ENCODE results near the gene FERMT3. TPM values are rescaled to one million over a fixed set of nuclear protein-coding genes. Genes with fewer than 3 reads are reported as not detected.

Gene FERMT3
- polyA plus RNA-seq, 1 of the 3 experiments (the other 2 are of a cell fraction), result 1.4 TPM

GRCh38 chr11:64235437-64236161, 29.1 kb downstream of the FERMT3 start:
- Histone ChIP-seq H2AFZ (ENCODE audit: low read depth) (no peak overlapping the region), H3K9me3 (no peaks in the 10 kb centered on the region), H3F3A (replicated peaks; ENCODE audit: insufficient read depth) (peaks cover 37% of the 10 kb centered on the region), H3K9me2 (no peaks in the 10 kb centered on the region), H4K20me1 (ENCODE audit: insufficient read depth) (no peaks in the 10 kb centered on the region), H3K4me3 (ENCODE audit: low read depth in 2 of 2, low read length in 1 of 2) (peak overlapping the region; percentile 63 to 66), H3K27me3 (ENCODE audit: insufficient read depth) (no peaks in the 10 kb centered on the region), H3K27ac (ENCODE audit: low read depth in 2 of 2, low read length in 1 of 2) (peak overlapping the region in 1 of 2 experiments; percentile 83; a peak in 1 of 4 replicates), H3K36me3 (replicated peaks in 1 of 2; ENCODE audit: control insufficient read depth in 1 of 2, insufficient read depth in 2 of 2, low read length in 1 of 2) (peaks cover 0 to 18% of the 10 kb centered on the region in 2 experiments), H3K4me1 (ENCODE audit: control insufficient read depth in 1 of 2, insufficient read depth in 2 of 2, low read depth in 1 of 2, low read length in 1 of 2) (peaks cover 16 to 47% of the 10 kb centered on the region in 2 experiments; a peak in 2 of 4 replicates), H3K9ac (peak overlapping the region; percentile 63), H3K4me2 (peak overlapping the region; percentile 89), H3K79me2 (ENCODE audit: insufficient read depth) (peaks cover 19% of the 10 kb centered on the region)
- ChIA-PET CTCF (interaction anchor here (1.1 to 1.6 kb wide), 3 partner anchors 15 to 65 kb away, joined by 4 to 6 read pairs (median 5); partner anchors contain the start of gene PLCB3), POLR2A (interaction anchor here (1.2 kb wide), 1 partner anchor 35 kb away, joined by 4 read pairs; no protein-coding TSS in a partner anchor)
- DNase-seq, result no peak
- 84% methylated on average over 12 of the region's 12 CpGs for WGBS (ENCODE audit: low lambda C conversion rate)
- no peak for TF ChIP-seq PBX3 (IDR thresholded peaks at IDR 0.05)

GRCh38 chr11:64237484-64237951, 31.0 kb downstream of the FERMT3 start:
- H3K4me1 ChIP-seq (ENCODE audit: control insufficient read depth in 1 of 2, insufficient read depth in 2 of 2, low read depth in 1 of 2, low read length in 1 of 2), result peaks cover 10 to 33% of the 10 kb centered on the region in 2 experiments; a peak in 2 of 4 replicates
- H3F3A ChIP-seq (replicated peaks; ENCODE audit: insufficient read depth), result peaks cover 31% of the 10 kb centered on the region
- peaks cover 0 to 18% of the 10 kb centered on the region in 2 experiments for H3K36me3 ChIP-seq (replicated peaks in 1 of 2; ENCODE audit: control insufficient read depth in 1 of 2, insufficient read depth in 2 of 2, low read length in 1 of 2)
- H3K9ac ChIP-seq, result no peak overlapping the region
- H3K9me3 ChIP-seq, result no peaks in the 10 kb centered on the region
- no peak overlapping the region for H3K27ac ChIP-seq (ENCODE audit: low read depth in 2 of 2, low read length in 1 of 2)
- CTCF ChIA-PET, result interaction anchor here (1.4 to 1.6 kb wide), 3 partner anchors 15 to 66 kb away, joined by 3 to 8 read pairs (median 5); partner anchors contain the start of gene PLCB3
- DNase-seq, result no peak
- peaks cover 28% of the 10 kb centered on the region for H3K79me2 ChIP-seq (ENCODE audit: insufficient read depth)
- no peak for TF ChIP-seq YY1 (IDR thresholded peaks at IDR 0.05; ENCODE audit: low read depth)
- no peak for TF ChIP-seq FOXJ3 (CRISPR knock-in tag; IDR thresholded peaks at IDR 0.05)
- no peak for TF ChIP-seq GABPA (IDR thresholded peaks at IDR 0.05; ENCODE audit: low read depth)
- TF ChIP-seq TCF12 (IDR thresholded peaks at IDR 0.05), result no peak
- no peak for TF ChIP-seq TEAD4 (IDR thresholded peaks at IDR 0.05; ENCODE audit: borderline replicate concordance, insufficient read depth)
- TF ChIP-seq TAF1 (IDR thresholded peaks at IDR 0.05; ENCODE audit: borderline replicate concordance, low read depth, low read length), result no peak
- no peak for TF ChIP-seq RXRA (IDR thresholded peaks at IDR 0.05; ENCODE audit: borderline replicate concordance, low read depth)
- TF ChIP-seq ELF1 (IDR thresholded peaks at IDR 0.05), result no peak
- TF ChIP-seq RAD21 (IDR thresholded peaks at IDR 0.05; ENCODE audit: low read length), result no peak
- TF ChIP-seq FOXM1 (IDR thresholded peaks at IDR 0.05; ENCODE audit: low read depth), result no peak
- TF ChIP-seq EZH2phosphoT487 (IDR thresholded peaks at IDR 0.05; ENCODE audit: borderline replicate concordance, low read depth), result no peak
- TF ChIP-seq POLR2AphosphoS5 (IDR thresholded peaks at IDR 0.05; ENCODE audit: low read depth, low read length), result no peak
- TF ChIP-seq FOSL2 (IDR thresholded peaks at IDR 0.05; ENCODE audit: borderline replicate concordance, low read depth), result no peak
- no peak for TF ChIP-seq REST (IDR thresholded peaks at IDR 0.05; ENCODE audit: low read depth, low read length)
- no peak for TF ChIP-seq CHD2 (IDR thresholded peaks at IDR 0.05; ENCODE audit: low read length, partially characterized antibody)
- TF ChIP-seq NFIC (IDR thresholded peaks at IDR 0.05; ENCODE audit: borderline replicate concordance), result no peak
- H4K20me1 ChIP-seq (ENCODE audit: insufficient read depth), result no peaks in the 10 kb centered on the region
- H3K4me2 ChIP-seq, result no peak overlapping the region
- H3K27me3 ChIP-seq (ENCODE audit: insufficient read depth), result no peaks in the 10 kb centered on the region
- no peak overlapping the region for H3K4me3 ChIP-seq (ENCODE audit: low read depth in 2 of 2, low read length in 1 of 2)
- POLR2A ChIA-PET, result interaction anchor here (2.2 kb wide), 1 partner anchor 11 kb away, joined by 5 read pairs; the partner anchor contains the start of genes NUDT22 and TRPT1
- 85% methylated on average over 12 of the region's 12 CpGs for WGBS (ENCODE audit: low lambda C conversion rate)
- H3K9me2 ChIP-seq, result no peaks in the 10 kb centered on the region
- H2AFZ ChIP-seq (ENCODE audit: low read depth), result no peak overlapping the region

All from SK-N-SH (cell line).